ENCODE data around the gene AFAP1L1. TPM values are rescaled to one million over a fixed set of nuclear protein-coding genes. Genes with fewer than 3 reads are reported as not detected.

AFAP1L1 gene
- total and polyA plus RNA-seq, 2 donors (not counting 3 experiments of a cell fraction or from before 2014, with no cell fraction given), result 7.9 to 73.2 TPM

DNA sequence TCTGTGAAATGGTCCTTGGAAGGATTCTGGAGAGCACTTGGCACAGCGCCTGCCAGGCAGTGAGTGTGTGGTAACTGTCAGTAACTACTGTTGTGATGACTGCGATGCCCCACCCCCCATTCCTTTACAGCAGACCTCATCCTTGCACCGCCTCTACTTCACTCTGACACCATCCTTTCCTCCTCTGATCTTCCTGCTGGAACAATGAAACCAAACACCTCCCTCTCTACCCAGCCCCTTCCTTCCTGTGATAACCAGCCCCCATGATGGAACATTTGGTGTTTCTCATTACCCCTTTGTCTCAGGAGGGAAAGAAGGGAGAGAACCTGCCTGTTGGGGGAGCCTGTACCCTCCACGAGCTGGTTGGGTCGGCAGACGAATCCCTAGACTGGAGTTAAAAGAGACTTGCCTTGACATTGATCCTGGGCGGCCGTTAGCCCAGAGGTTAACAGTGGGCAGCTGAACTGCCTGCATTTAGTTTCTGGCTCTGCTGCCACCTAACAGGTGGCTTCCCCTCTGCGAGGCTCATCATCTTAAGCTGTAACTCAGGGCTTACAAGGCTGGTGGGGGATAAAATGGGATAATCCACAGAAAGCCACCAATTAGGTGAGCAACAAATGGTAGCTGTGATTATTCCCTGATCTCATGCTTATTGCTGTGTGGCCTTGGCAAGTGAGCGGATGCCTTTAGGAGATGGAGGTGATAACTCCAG lies 39.4 kb downstream of the AFAP1L1 start:
- dilution Hi-C loops (cut with MboI; ENCODE audit: extremely low pct_ligation_motif_present, low sequenced_read_pairs) (no loop called here), intact Hi-C loops (cut with micrococcal nuclease) (loop anchor here (1.0 to 5.0 kb wide), 6 partner anchors 12 to 252 kb away; partner anchors contain the start of gene GRPEL2)
- Histone ChIP-seq H3K9me3 (replicated peaks; ENCODE audit: control insufficient read depth, insufficient read depth, low read length) (no peaks in the 10 kb centered on the region), H3K27ac (ENCODE audit: insufficient read depth, low read depth, low read length) (peak overlapping the region; percentile 77), H3K79me2 (ENCODE audit: control insufficient read depth, insufficient read depth, low read length) (no peaks in the 10 kb centered on the region), H3K4me3 (replicated peaks in 1 of 3; ENCODE audit: insufficient read depth in 1 of 3, low read depth in 1 of 3, low read length in 3 of 3) (no peak overlapping the region), H4K20me1 (replicated peaks; ENCODE audit: control insufficient read depth, extremely low read depth, insufficient read depth, low read length) (no peaks in the 10 kb centered on the region), H3K9ac (replicated peaks; ENCODE audit: extremely low read depth, insufficient read depth, low read length) (peak overlapping the region; percentile 44), H2AFZ (ENCODE audit: low read depth, low read length) (peak overlapping the region; percentile 16), H3K9me1 (replicated peaks; ENCODE audit: control insufficient read depth, extremely low read depth, insufficient read depth, low read length) (no peaks in the 10 kb centered on the region), H3K27me3 (ENCODE audit: control insufficient read depth in 2 of 2, insufficient read depth in 2 of 2, low read length in 2 of 2) (no peaks in the 10 kb centered on the region), H3K36me3 (ENCODE audit: control insufficient read depth in 2 of 2, extremely low read depth in 1 of 2, insufficient read depth in 2 of 2, low read length in 2 of 2) (peaks cover 0 to 3% of the 10 kb centered on the region in 2 experiments), H3K4me1 (ENCODE audit: control insufficient read depth, extremely low read depth, insufficient read depth, low read length) (peaks cover 23% of the 10 kb centered on the region), H3K4me2 (ENCODE audit: insufficient read depth, low read length) (peak overlapping the region; percentile 23)
- ChIA-PET CTCF (interaction anchor here (0.6 to 4.4 kb wide), 12 partner anchors 9 to 254 kb away, joined by 3 to 26 read pairs (median 4); no protein-coding TSS in a partner anchor), POLR2A (interaction anchor here (1.4 kb wide), 1 partner anchor 11 kb away, joined by 3 read pairs; no protein-coding TSS in a partner anchor)
- peak; percentile 78 for DNase-seq (ENCODE audit: low read depth, low spot score)
- peak; percentile 92 for FAIRE-seq
- BruUV-seq (replicated peaks), result TSS peak; percentile 92
- TF ChIP-seq POLR2AphosphoS5 (IDR thresholded peaks at IDR 0.05; ENCODE audit: insufficient read depth, low read depth, low read length), result peak; percentile 27
- TF ChIP-seq, protein P1, sequence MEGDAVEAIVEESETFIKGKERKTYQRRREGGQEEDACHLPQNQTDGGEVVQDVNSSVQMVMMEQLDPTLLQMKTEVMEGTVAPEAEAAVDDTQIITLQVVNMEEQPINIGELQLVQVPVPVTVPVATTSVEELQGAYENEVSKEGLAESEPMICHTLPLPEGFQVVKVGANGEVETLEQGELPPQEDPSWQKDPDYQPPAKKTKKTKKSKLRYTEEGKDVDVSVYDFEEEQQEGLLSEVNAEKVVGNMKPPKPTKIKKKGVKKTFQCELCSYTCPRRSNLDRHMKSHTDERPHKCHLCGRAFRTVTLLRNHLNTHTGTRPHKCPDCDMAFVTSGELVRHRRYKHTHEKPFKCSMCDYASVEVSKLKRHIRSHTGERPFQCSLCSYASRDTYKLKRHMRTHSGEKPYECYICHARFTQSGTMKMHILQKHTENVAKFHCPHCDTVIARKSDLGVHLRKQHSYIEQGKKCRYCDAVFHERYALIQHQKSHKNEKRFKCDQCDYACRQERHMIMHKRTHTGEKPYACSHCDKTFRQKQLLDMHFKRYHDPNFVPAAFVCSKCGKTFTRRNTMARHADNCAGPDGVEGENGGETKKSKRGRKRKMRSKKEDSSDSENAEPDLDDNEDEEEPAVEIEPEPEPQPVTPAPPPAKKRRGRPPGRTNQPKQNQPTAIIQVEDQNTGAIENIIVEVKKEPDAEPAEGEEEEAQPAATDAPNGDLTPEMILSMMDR (IDR thresholded peaks at IDR 0.05; ENCODE audit: extremely low read depth in 1 of 2, insufficient read depth in 1 of 2, low read depth in 1 of 2, low read length in 2 of 2), result no peak
- peak; percentile 36 for TF ChIP-seq JUN (IDR thresholded peaks at IDR 0.05; ENCODE audit: borderline replicate concordance, insufficient read depth, insufficient read length, low read depth)
- no peak for TF ChIP-seq POLR2A (IDR thresholded peaks at IDR 0.05; ENCODE audit: low read depth, low read length)
